ENCODE data around the gene SLC25A43.
"Not testable (repeated sequence)": the region's sequence is repeated elsewhere in the genome, so short reads cannot be mapped to it uniquely, and the experiment has no call there.

SLC25A43 gene

GRCh38 chrX:119376312-119376711 lies 22.8 kb upstream of the SLC25A43 start:
- TF ChIP-seq CTCF (IDR thresholded peaks at IDR 0.05; ENCODE audit: control insufficient read depth, extremely low read depth, insufficient read depth): no peak
- H3K4me3 ChIP-seq (ENCODE audit: low read depth, low read length): no peak overlapping the region
- DNase-seq (ENCODE audit: low read depth): no peak

GRCh38 chrX:119381349-119381944 lies 17.7 kb upstream of the SLC25A43 start:
- TF ChIP-seq CTCF (IDR thresholded peaks at IDR 0.05; ENCODE audit: control insufficient read depth, extremely low read depth, insufficient read depth): no peak
- no peak for DNase-seq (ENCODE audit: low read depth)
- H3K4me3 ChIP-seq (ENCODE audit: low read depth, low read length): no peak overlapping the region

- H3K4me3 ChIP-seq (ENCODE audit: low read depth, low read length): no peak overlapping the region
- no peak for DNase-seq (ENCODE audit: low read depth)
- no peak for TF ChIP-seq CTCF (IDR thresholded peaks at IDR 0.05; ENCODE audit: control insufficient read depth, extremely low read depth, insufficient read depth)
Measured at GRCh38 chrX:119382606-119383005, 16.5 kb upstream of the SLC25A43 start.

- not testable (repeated sequence) for H3K4me3 ChIP-seq (ENCODE audit: low read depth, low read length); DNase-seq (ENCODE audit: low read depth)
Measured at GRCh38 chrX:119386685-119387084, 12.5 kb upstream of the SLC25A43 start.

GRCh38 chrX:119387426-119387825 lies 11.7 kb upstream of the SLC25A43 start:
- DNase-seq (ENCODE audit: low read depth); H3K4me3 ChIP-seq (ENCODE audit: low read depth, low read length): not testable (repeated sequence)

GRCh38 chrX:119389214-119389613 lies 9.9 kb upstream of the SLC25A43 start:
- no peak overlapping the region for H3K4me3 ChIP-seq (ENCODE audit: low read depth, low read length)
- no peak for DNase-seq (ENCODE audit: low read depth)
- no peak for TF ChIP-seq CTCF (IDR thresholded peaks at IDR 0.05; ENCODE audit: control insufficient read depth, extremely low read depth, insufficient read depth)

GRCh38 chrX:119389871-119390501 lies 9.2 kb upstream of the SLC25A43 start:
- H3K4me3 ChIP-seq (ENCODE audit: low read depth, low read length): no peak overlapping the region
- no peak for TF ChIP-seq CTCF (IDR thresholded peaks at IDR 0.05; ENCODE audit: control insufficient read depth, extremely low read depth, insufficient read depth)
- no peak for DNase-seq (ENCODE audit: low read depth)

GRCh38 chrX:119391279-119391678 lies 7.9 kb upstream of the SLC25A43 start:
- TF ChIP-seq CTCF (IDR thresholded peaks at IDR 0.05; ENCODE audit: control insufficient read depth, extremely low read depth, insufficient read depth): peak; percentile 39
- no peak for DNase-seq (ENCODE audit: low read depth)
- H3K4me3 ChIP-seq (ENCODE audit: low read depth, low read length): no peak overlapping the region
